Measurements from ENCODE around the gene ENDOV.

ENDOV gene

GRCh38 chr17:80447790-80448189 is 32.8 kb downstream of the ENDOV start:
- Histone ChIP-seq H4K20me1 (ENCODE audit: insufficient read depth, low read length) (no peaks in the 10 kb centered on the region), H3K27me3 (ENCODE audit: insufficient read depth, low read length, poor library complexity) (no peaks in the 10 kb centered on the region), H3K36me3 (ENCODE audit: insufficient read depth, low read length) (no peaks in the 10 kb centered on the region), H3K9ac (ENCODE audit: low read depth, low read length) (no peak overlapping the region), H3K4me3 (ENCODE audit: low read depth in 1 of 2, low read length in 2 of 2) (no peak overlapping the region), H3K4me1 (ENCODE audit: insufficient read depth, low read length) (no peaks in the 10 kb centered on the region), H3K79me2 (ENCODE audit: insufficient read depth, low read length) (no peaks in the 10 kb centered on the region), H3K27ac (ENCODE audit: low read length) (no peak overlapping the region), H2AFZ (ENCODE audit: low read depth, low read length) (no peak overlapping the region), H3K4me2 (ENCODE audit: insufficient read depth, low read length) (no peak overlapping the region), H3K9me3 (ENCODE audit: insufficient read depth, low read length, severe bottlenecking) (no peaks in the 10 kb centered on the region)
- no peak for TF ChIP-seq CTCF (IDR thresholded peaks at IDR 0.05; ENCODE audit: borderline replicate concordance, extremely low read depth, low read length, poor library complexity, severe bottlenecking)
- no peak for TF ChIP-seq EZH2 (IDR thresholded peaks at IDR 0.05; ENCODE audit: borderline replicate concordance, low read depth, low read length, severe bottlenecking)
- ATAC-seq (ENCODE audit: insufficient read depth, low read depth) = no peak
- no peak for DNase-seq

- no peak overlapping the region for H3K4me2 ChIP-seq (ENCODE audit: insufficient read depth, low read length)
- no peak overlapping the region for H3K27ac ChIP-seq (ENCODE audit: low read length)
- DNase-seq (no peak), ATAC-seq (ENCODE audit: insufficient read depth, low read depth) (no peak)
- H3K9ac ChIP-seq (ENCODE audit: low read depth, low read length) = no peak overlapping the region
- no peaks in the 10 kb centered on the region for H3K9me3 ChIP-seq (ENCODE audit: insufficient read depth, low read length, severe bottlenecking)
- no peak overlapping the region for H2AFZ ChIP-seq (ENCODE audit: low read depth, low read length)
- H3K4me3 ChIP-seq (ENCODE audit: low read depth in 1 of 2, low read length in 2 of 2) = no peak overlapping the region
- no peaks in the 10 kb centered on the region for H4K20me1 ChIP-seq (ENCODE audit: insufficient read depth, low read length)
- H3K27me3 ChIP-seq (ENCODE audit: insufficient read depth, low read length, poor library complexity) = no peaks in the 10 kb centered on the region
- TF ChIP-seq EZH2 (IDR thresholded peaks at IDR 0.05; ENCODE audit: borderline replicate concordance, low read depth, low read length, severe bottlenecking) (no peak), CTCF (IDR thresholded peaks at IDR 0.05; ENCODE audit: borderline replicate concordance, extremely low read depth, low read length, poor library complexity, severe bottlenecking) (no peak)
- peaks cover 7% of the 10 kb centered on the region for H3K79me2 ChIP-seq (ENCODE audit: insufficient read depth, low read length)
- no peaks in the 10 kb centered on the region; the same call in 1 of the 2 replicates for H3K36me3 ChIP-seq (ENCODE audit: insufficient read depth, low read length)
- H3K4me1 ChIP-seq (ENCODE audit: insufficient read depth, low read length) = peaks cover 12% of the 10 kb centered on the region
These were observed 34.4 kb downstream of the ENDOV start for GRCh38 chr17:80449194-80449929.

- Histone ChIP-seq H3K27ac (ENCODE audit: low read length) (no peak overlapping the region), H3K9me3 (ENCODE audit: insufficient read depth, low read length, severe bottlenecking) (no peaks in the 10 kb centered on the region), H4K20me1 (ENCODE audit: insufficient read depth, low read length) (no peaks in the 10 kb centered on the region), H3K79me2 (ENCODE audit: insufficient read depth, low read length) (peaks cover 7% of the 10 kb centered on the region), H3K4me2 (ENCODE audit: insufficient read depth, low read length) (no peak overlapping the region), H2AFZ (ENCODE audit: low read depth, low read length) (no peak overlapping the region), H3K4me3 (ENCODE audit: low read depth in 1 of 2, low read length in 2 of 2) (no peak overlapping the region), H3K4me1 (ENCODE audit: insufficient read depth, low read length) (peaks cover 12% of the 10 kb centered on the region), H3K27me3 (ENCODE audit: insufficient read depth, low read length, poor library complexity) (no peaks in the 10 kb centered on the region), H3K36me3 (ENCODE audit: insufficient read depth, low read length) (no peaks in the 10 kb centered on the region; the same call in 1 of the 2 replicates), H3K9ac (ENCODE audit: low read depth, low read length) (no peak overlapping the region)
- DNase-seq (no peak), ATAC-seq (ENCODE audit: insufficient read depth, low read depth) (no peak)
- no peak for TF ChIP-seq EZH2 (IDR thresholded peaks at IDR 0.05; ENCODE audit: borderline replicate concordance, low read depth, low read length, severe bottlenecking)
- TF ChIP-seq CTCF (IDR thresholded peaks at IDR 0.05; ENCODE audit: borderline replicate concordance, extremely low read depth, low read length, poor library complexity, severe bottlenecking) = no peak
These were observed 35.1 kb downstream of the ENDOV start for GRCh38 chr17:80449930-80450576.

All from DND-41 (cell line).